Hepatocyte (in vitro differentiated cells): ENCODE measurements around the gene TBX10.
"Not testable (repeated sequence)": the region's sequence is repeated elsewhere in the genome, so short reads cannot be mapped to it uniquely, and the experiment has no call there.

ENCODE experiments used
- EZH2 ChIP-seq: fragments of 200-600 bp; sonication (generic); IDR thresholded peaks from 2 replicates; pipeline ENCODE4 v1.6.1; 2016; ENCODE audit warnings: antibody characterized with exemption, mild to moderate bottlenecking, borderline replicate concordance
- EZH2phosphoT487 ChIP-seq: fragments of 200-600 bp; sonication (generic); IDR thresholded peaks from one replicate; pipeline ENCODE4 v1.6.1; 2018; ENCODE audit warnings: antibody characterized with exemption, mild to moderate bottlenecking, low read depth, moderate library complexity; ENCODE audit not compliant: unreplicated experiment, severe bottlenecking
- TF ChIP-seq, protein P1 (sequence below): fragments of 200-600 bp; sonication (generic); IDR thresholded peaks from 2 replicates; pipeline ENCODE4 v1.5.1; 2016; ENCODE audit warnings: antibody characterized with exemption, mild to moderate bottlenecking; ENCODE audit not compliant: poor library complexity

DNA sequence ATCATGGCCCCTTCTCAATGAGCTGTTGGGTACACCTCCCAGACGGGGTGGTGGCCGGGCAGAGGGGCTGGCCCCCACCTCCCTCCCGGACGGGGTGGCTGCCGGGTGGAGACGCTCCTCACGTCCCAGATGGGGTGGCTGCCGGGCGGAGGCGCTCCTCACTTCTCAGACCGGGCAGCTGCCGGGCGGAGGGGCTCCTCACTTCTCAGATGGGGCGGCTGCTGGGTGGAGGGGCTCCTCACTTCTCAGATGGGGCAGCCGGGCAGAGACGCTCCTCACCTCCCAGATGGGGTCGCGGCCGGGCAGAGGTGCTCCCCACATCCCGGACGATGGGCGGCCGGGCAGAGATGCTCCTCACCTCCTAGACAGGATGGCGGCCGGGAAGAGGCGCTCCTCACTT lies 41.6 kb downstream of the TBX10 start:
- TF ChIP-seq EZH2, EZH2phosphoT487: not testable (repeated sequence)
- TF ChIP-seq, protein P1, sequence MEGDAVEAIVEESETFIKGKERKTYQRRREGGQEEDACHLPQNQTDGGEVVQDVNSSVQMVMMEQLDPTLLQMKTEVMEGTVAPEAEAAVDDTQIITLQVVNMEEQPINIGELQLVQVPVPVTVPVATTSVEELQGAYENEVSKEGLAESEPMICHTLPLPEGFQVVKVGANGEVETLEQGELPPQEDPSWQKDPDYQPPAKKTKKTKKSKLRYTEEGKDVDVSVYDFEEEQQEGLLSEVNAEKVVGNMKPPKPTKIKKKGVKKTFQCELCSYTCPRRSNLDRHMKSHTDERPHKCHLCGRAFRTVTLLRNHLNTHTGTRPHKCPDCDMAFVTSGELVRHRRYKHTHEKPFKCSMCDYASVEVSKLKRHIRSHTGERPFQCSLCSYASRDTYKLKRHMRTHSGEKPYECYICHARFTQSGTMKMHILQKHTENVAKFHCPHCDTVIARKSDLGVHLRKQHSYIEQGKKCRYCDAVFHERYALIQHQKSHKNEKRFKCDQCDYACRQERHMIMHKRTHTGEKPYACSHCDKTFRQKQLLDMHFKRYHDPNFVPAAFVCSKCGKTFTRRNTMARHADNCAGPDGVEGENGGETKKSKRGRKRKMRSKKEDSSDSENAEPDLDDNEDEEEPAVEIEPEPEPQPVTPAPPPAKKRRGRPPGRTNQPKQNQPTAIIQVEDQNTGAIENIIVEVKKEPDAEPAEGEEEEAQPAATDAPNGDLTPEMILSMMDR: not testable (repeated sequence)
